SK-N-MC (cell line): ENCODE data around the gene DACT1.

Experiments
- EZH2 ChIP-seq: fragments of 200-600 bp; sonication (generic); IDR thresholded peaks from one replicate; pipeline ENCODE4 v1.6.1; 2017; ENCODE audit warnings: antibody characterized with exemption
- FOXP2 ChIP-seq: optimal IDR thresholded peaks from 2 replicates; pipeline ENCODE3; 2011; ENCODE audit warnings: mild to moderate bottlenecking, moderate library complexity; ENCODE audit not compliant: insufficient read depth; ENCODE audit errors: extremely low read length, control extremely low read depth
- POLR2AphosphoS5 ChIP-seq: IDR thresholded peaks from 2 replicates; pipeline ENCODE4 v1.6.1; 2012; ENCODE audit warnings: mild to moderate bottlenecking, low read depth, low read length, borderline replicate concordance

- TF ChIP-seq EZH2 (no peak), POLR2AphosphoS5 (no peak), FOXP2 (no peak)
These were observed 25.8 kb downstream of the DACT1 start for GRCh38 chr14:58663494-58664111.
